Trophoblast cell (in vitro differentiated cells and primary cell): ENCODE results near the gene NPSR1.
A peak's percentile ranks its signal among the peaks of the same experiment; 100 is the strongest.

ENCODE experiments used
- DNase-seq, 2 donors: peaks; one replicate each; pipeline ENCODE4 v3.0.0-alpha.2; 2016
- H2AFZ ChIP-seq: 2 replicates; pipeline ENCODE4 v1.6.1; 2013; ENCODE audit warnings: low read length, moderate library complexity, mild to moderate bottlenecking; ENCODE audit not compliant: insufficient read depth, poor library complexity
- H2AK5ac ChIP-seq: 2 replicates; pipeline ENCODE4 v1.6.1; 2013; ENCODE audit warnings: mild to moderate bottlenecking, low read length
- H2BK120ac ChIP-seq: 2 replicates; pipeline ENCODE4 v1.6.1; 2013; ENCODE audit warnings: low read length, mild to moderate bottlenecking, moderate library complexity; ENCODE audit not compliant: insufficient read depth, poor library complexity
- H2BK12ac ChIP-seq: 2 replicates; pipeline ENCODE4 v1.6.1; 2013; ENCODE audit warnings: mild to moderate bottlenecking, low read length, moderate library complexity
- H2BK5ac ChIP-seq: 2 replicates; pipeline ENCODE4 v1.6.1; 2013; ENCODE audit warnings: low read length, low read depth, moderate library complexity, mild to moderate bottlenecking; ENCODE audit not compliant: poor library complexity
- H3K14ac ChIP-seq: 2 replicates; pipeline ENCODE4 v1.6.1; 2013; ENCODE audit warnings: mild to moderate bottlenecking, low read length
- H3K18ac ChIP-seq: 2 replicates; pipeline ENCODE4 v1.6.1; 2013; ENCODE audit warnings: mild to moderate bottlenecking, low read length
- H3K23ac ChIP-seq: 2 replicates; pipeline ENCODE4 v1.6.1; 2013; ENCODE audit warnings: low read length
- H3K27ac ChIP-seq: 2 replicates; pipeline ENCODE4 v1.5.1; 2013; ENCODE audit warnings: low read depth, mild to moderate bottlenecking, inconsistent platforms, low read length, moderate library complexity
- H3K27me3 ChIP-seq: 2 replicates; pipeline ENCODE4 v1.6.1; 2013; ENCODE audit warnings: inconsistent platforms, mild to moderate bottlenecking, low read length, moderate library complexity; ENCODE audit not compliant: insufficient read depth
- H3K36me3 ChIP-seq, 2 experiments: 1 replicate in 1 of 2; 2 replicates in 1 of 2; pipeline ENCODE4 v1.6.1; 2013; ENCODE audit warnings: low read length in 2 of 2, mild to moderate bottlenecking in 2 of 2, moderate library complexity in 1 of 2; ENCODE audit not compliant: insufficient read depth in 2 of 2, control insufficient read depth in 1 of 2
- H3K4ac ChIP-seq: 2 replicates; pipeline ENCODE4 v1.6.1; 2013; ENCODE audit warnings: low read depth, mild to moderate bottlenecking, low read length, moderate library complexity
- H3K4me1 ChIP-seq, 2 experiments: 1 replicate in 1 of 2; 2 replicates in 1 of 2; pipeline ENCODE4 v1.6.1; 2013; ENCODE audit warnings: low read length in 2 of 2, mild to moderate bottlenecking in 2 of 2, moderate library complexity in 1 of 2; ENCODE audit not compliant: insufficient read depth in 2 of 2, control insufficient read depth in 1 of 2
- H3K4me2 ChIP-seq: 2 replicates; pipeline ENCODE4 v1.6.1; 2013; ENCODE audit warnings: inconsistent platforms, mild to moderate bottlenecking, low read length, moderate library complexity
- H3K4me3 ChIP-seq: 2 replicates; pipeline ENCODE4 v1.5.1; 2013; ENCODE audit warnings: mild to moderate bottlenecking, low read depth, low read length, inconsistent platforms
- H3K79me1 ChIP-seq: one replicate; pipeline ENCODE4 v1.6.1; 2013; ENCODE audit warnings: low read length
- H3K79me2 ChIP-seq: 2 replicates; pipeline ENCODE4 v1.6.1; 2013; ENCODE audit warnings: low read length, mild to moderate bottlenecking; ENCODE audit not compliant: control insufficient read depth, insufficient read depth, poor library complexity
- H3K9ac ChIP-seq: 2 replicates; pipeline ENCODE4 v1.6.1; 2013; ENCODE audit warnings: mild to moderate bottlenecking, low read length
- H3K9me3 ChIP-seq: 2 replicates; pipeline ENCODE4 v1.6.1; 2013; ENCODE audit warnings: low read depth, mild to moderate bottlenecking, control low read depth, inconsistent platforms, low read length; ENCODE audit not compliant: insufficient read depth
- H4K12ac ChIP-seq: 2 replicates; pipeline ENCODE4 v1.6.1; 2013; ENCODE audit warnings: low read depth, mild to moderate bottlenecking, low read length, moderate library complexity
- H4K8ac ChIP-seq: 2 replicates; pipeline ENCODE4 v1.6.1; 2013; ENCODE audit warnings: low read depth, mild to moderate bottlenecking, low read length, moderate library complexity
- H4K91ac ChIP-seq: one replicate; pipeline ENCODE4 v1.6.1; 2013; ENCODE audit warnings: low read depth, mild to moderate bottlenecking, low read length, moderate library complexity
- WGBS: extraction: QIAGEN DNeasy Blood & Tissue Kit; methylation state at CpG from one replicate; pipeline ENCODE4 v1.1.7; 2013; ENCODE audit warnings: missing lambda C conversion rate; ENCODE audit not compliant: insufficient read length, insufficient coverage; ENCODE audit errors: extremely low coverage; 5-methylcytosine and 5-hydroxymethylcytosine counted together

NPSR1 gene

GRCh38 chr7:34830390-34830789 lies 172.4 kb downstream of the NPSR1 start:
- H4K12ac ChIP-seq: no peak overlapping the region
- H3K18ac ChIP-seq: no peak overlapping the region
- no peak overlapping the region for H2BK5ac ChIP-seq
- no peaks in the 10 kb centered on the region for H3K79me2 ChIP-seq
- H4K8ac ChIP-seq: no peak overlapping the region
- H2BK120ac ChIP-seq: no peak overlapping the region
- no peaks in the 10 kb centered on the region for H3K79me1 ChIP-seq
- no peak overlapping the region for H2BK12ac ChIP-seq
- H3K27ac ChIP-seq: no peak overlapping the region
- H3K4me1 ChIP-seq: peaks cover 0 to 3% of the 10 kb centered on the region in 2 experiments
- H3K9ac ChIP-seq: no peak overlapping the region
- no peak overlapping the region for H3K4me3 ChIP-seq
- H3K9me3 ChIP-seq: peaks cover 2% of the 10 kb centered on the region
- no CpG with 5 or more reads among the region's 3 CpGs for WGBS
- no peak overlapping the region for H3K4ac ChIP-seq
- no peak overlapping the region for H2AFZ ChIP-seq
- no peaks in the 10 kb centered on the region for H3K27me3 ChIP-seq
- no peak overlapping the region for H3K4me2 ChIP-seq
- H4K91ac ChIP-seq: no peak overlapping the region
- H3K36me3 ChIP-seq: no peaks in the 10 kb centered on the region
- H3K14ac ChIP-seq: no peak overlapping the region
- H2AK5ac ChIP-seq: no peak overlapping the region
- no peak overlapping the region for H3K23ac ChIP-seq
- no peak for DNase-seq

- no peak overlapping the region for H3K18ac ChIP-seq
Observed at GRCh38 chr7:34831436-34831835, 173.4 kb downstream of the NPSR1 start.

GRCh38 chr7:34832020-34832419 lies 174.0 kb downstream of the NPSR1 start:
- Histone ChIP-seq H2BK5ac (no peak overlapping the region), H3K79me2 (no peaks in the 10 kb centered on the region), H4K12ac (no peak overlapping the region), H3K79me1 (no peaks in the 10 kb centered on the region), H3K4me1 (peaks cover 0 to 3% of the 10 kb centered on the region in 2 experiments), H3K9ac (no peak overlapping the region), H3K18ac (no peak overlapping the region), H2AFZ (no peak overlapping the region), H2AK5ac (no peak overlapping the region), H3K23ac (no peak overlapping the region), H3K9me3 (peaks cover 2% of the 10 kb centered on the region), H3K4ac (no peak overlapping the region), H3K27me3 (no peaks in the 10 kb centered on the region), H2BK12ac (no peak overlapping the region), H3K4me2 (no peak overlapping the region), H4K91ac (no peak overlapping the region), H3K4me3 (no peak overlapping the region), H3K14ac (no peak overlapping the region), H4K8ac (no peak overlapping the region), H2BK120ac (no peak overlapping the region), H3K27ac (no peak overlapping the region), H3K36me3 (no peaks in the 10 kb centered on the region)
- no CpG with 5 or more reads among the region's 3 CpGs for WGBS
- DNase-seq: peak in 1 of 2 donors; percentile 57

More at GRCh38 chr7:34831436-34831835, 173.4 kb downstream of the NPSR1 start:
- WGBS: no CpG with 5 or more reads among the region's 1 CpG
- peaks cover 0 to 3% of the 10 kb centered on the region in 2 experiments for H3K4me1 ChIP-seq
- H3K14ac ChIP-seq: no peak overlapping the region
- no peak overlapping the region for H3K4me2 ChIP-seq
- H3K4me3 ChIP-seq: no peak overlapping the region
- H4K91ac ChIP-seq: no peak overlapping the region
- H4K12ac ChIP-seq: no peak overlapping the region
- H3K4ac ChIP-seq: no peak overlapping the region
- H4K8ac ChIP-seq: no peak overlapping the region
- H3K79me1 ChIP-seq: no peaks in the 10 kb centered on the region
- H3K9me3 ChIP-seq: peaks cover 2% of the 10 kb centered on the region
- H3K9ac ChIP-seq: no peak overlapping the region
- H3K23ac ChIP-seq: no peak overlapping the region
- H3K79me2 ChIP-seq: no peaks in the 10 kb centered on the region
- no peak overlapping the region for H3K27ac ChIP-seq
- H2AFZ ChIP-seq: no peak overlapping the region
- H3K27me3 ChIP-seq: no peaks in the 10 kb centered on the region
- H2BK12ac ChIP-seq: no peak overlapping the region
- H3K36me3 ChIP-seq: no peaks in the 10 kb centered on the region
- no peak overlapping the region for H2AK5ac ChIP-seq
- H2BK5ac ChIP-seq: no peak overlapping the region
- no peak for DNase-seq
- no peak overlapping the region for H2BK120ac ChIP-seq

DNA sequence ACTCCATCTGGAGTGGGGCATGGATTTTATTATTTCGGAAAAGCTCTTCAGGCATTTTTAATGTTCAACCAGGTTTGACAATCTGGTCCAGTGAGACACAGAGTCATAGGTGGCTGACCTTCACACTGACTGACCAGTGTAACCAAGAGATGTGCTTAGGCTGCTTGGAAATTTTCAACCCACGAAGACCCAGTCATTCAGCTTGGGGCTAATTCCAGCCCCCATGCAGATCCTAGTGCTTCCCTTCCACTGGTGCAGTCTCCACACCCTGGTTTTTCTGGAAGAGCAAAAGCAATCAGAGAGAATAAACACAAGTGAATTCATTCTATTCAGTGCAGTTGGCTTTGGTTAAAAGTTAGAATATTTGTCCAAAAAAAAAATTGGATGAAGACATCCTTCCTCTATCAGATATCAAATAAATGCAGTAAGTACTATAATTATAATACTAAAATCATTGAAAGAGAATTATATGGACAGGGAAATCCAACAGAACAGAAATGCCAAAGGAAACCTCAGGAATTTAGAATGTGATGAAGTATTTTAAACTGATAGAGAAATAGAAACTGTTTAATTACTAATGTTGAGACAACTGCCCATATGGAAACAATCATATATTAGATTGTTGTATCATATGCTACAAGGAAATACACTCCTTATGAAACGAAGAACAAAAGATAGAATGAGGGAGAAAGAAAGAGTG lies 178.0 kb downstream of the NPSR1 start:
- no CpG with 5 or more reads among the region's 3 CpGs for WGBS

More for the DNA sequence above, 178.0 kb downstream of the NPSR1 start:
- peak; percentile 51 to 59 for DNase-seq
- Histone ChIP-seq H3K27me3 (no peaks in the 10 kb centered on the region), H2BK120ac (no peak overlapping the region), H3K18ac (no peak overlapping the region), H4K8ac (no peak overlapping the region), H2BK5ac (no peak overlapping the region), H3K36me3 (no peaks in the 10 kb centered on the region), H3K79me2 (no peaks in the 10 kb centered on the region), H2BK12ac (no peak overlapping the region), H3K4me3 (no peak overlapping the region), H3K4me2 (no peak overlapping the region), H2AK5ac (no peak overlapping the region), H3K14ac (no peak overlapping the region), H3K27ac (no peak overlapping the region), H3K9ac (peak overlapping the region; percentile 36), H2AFZ (no peak overlapping the region), H3K4me1 (peaks cover 15% of the 10 kb centered on the region in 2 experiments), H4K12ac (no peak overlapping the region), H3K79me1 (peaks cover 2% of the 10 kb centered on the region), H3K9me3 (peaks cover 1% of the 10 kb centered on the region), H3K23ac (no peak overlapping the region), H4K91ac (no peak overlapping the region), H3K4ac (no peak overlapping the region)
